Ovary (tissue), 3 donors: ENCODE results near the gene RGS6.

Experiments
- CTCF ChIP-seq, 3 donors: fragments of 450-650 bp in 2 of 3; fragments of 200-600 bp in 1 of 3; IDR thresholded peaks; one replicate each; pipeline versions ENCODE4 v1.5.1 to v1.8.0; 2016 to 2022; ENCODE audit warnings: antibody characterized with exemption in 3 of 3, mild to moderate bottlenecking in 1 of 3
- POLR2A ChIP-seq: fragments of 450-650 bp; IDR thresholded peaks from one replicate; pipeline ENCODE4 v1.6.1; 2017; ENCODE audit warnings: antibody characterized with exemption, mild to moderate bottlenecking, moderate library complexity
- donor health status: DM: no; HTN: no; CAD: no.

GRCh38 chr14:72607386-72608130 lies 675.3 kb downstream of the RGS6 start:
- TF ChIP-seq CTCF (IDR thresholded peaks at IDR 0.05) (no peak), POLR2A (no peak)
